ENCODE data around the gene PALLD. TPM values are rescaled to one million over a fixed set of nuclear protein-coding genes. Genes with fewer than 3 reads are reported as not detected.

Gene PALLD
- total RNA-seq, 1 experiment from 2014 or later = 166 TPM

DNA sequence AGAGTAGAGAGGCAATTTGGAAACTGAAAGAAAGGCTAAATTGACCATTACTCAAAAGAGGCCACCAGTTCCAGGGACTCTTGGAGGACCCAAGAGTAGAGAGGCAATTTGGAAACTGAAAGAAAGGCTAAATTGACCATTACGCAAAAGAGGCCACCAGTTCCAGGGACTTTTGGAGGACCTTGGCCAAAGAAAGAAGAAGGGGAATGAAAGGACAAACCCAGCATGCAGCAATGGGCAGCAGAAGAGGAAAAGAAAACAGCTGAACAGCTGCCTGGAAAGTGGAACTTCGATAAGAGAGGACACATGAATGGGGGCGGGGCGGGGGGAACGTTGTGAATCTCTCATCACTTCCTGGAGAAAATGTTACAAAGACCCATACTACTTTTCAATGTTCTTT lies 80.8 kb downstream of the PALLD start:
- H3K4me2 ChIP-seq (ENCODE audit: low read length) = no peak overlapping the region
- ChIA-PET POLR2A (no interaction called here), CTCF (no interaction called here), RAD21 (ENCODE audit: low non-redundant PET in 1 of 2, low total read pairs in 2 of 2, uncharacterized antibody in 2 of 2, unreplicated experiment in 2 of 2) (no interaction called here)
- TF ChIP-seq JUND (IDR thresholded peaks at IDR 0.05) = no peak
- no peak for TF ChIP-seq YY1 (IDR thresholded peaks at IDR 0.05; ENCODE audit: extremely low read depth, insufficient replicate concordance, low read depth, low read length)
- TF ChIP-seq SRF (IDR thresholded peaks at IDR 0.05; ENCODE audit: low read depth) = no peak
- TF ChIP-seq ZFX (IDR thresholded peaks at IDR 0.05) = no peak
- H3K9me2 ChIP-seq (ENCODE audit: insufficient read depth) = no peaks in the 10 kb centered on the region
- H3K36me3 ChIP-seq (ENCODE audit: control insufficient read depth in 1 of 2, insufficient read depth in 2 of 2, low read length in 2 of 2) = peaks cover 0 to 28% of the 10 kb centered on the region in 2 experiments; a peak in 2 of 4 replicates
- BruUV-seq (replicated peaks) = no TSS peak
- no peaks in the 10 kb centered on the region for H3K27me3 ChIP-seq (ENCODE audit: insufficient read depth, low read length)
- peaks cover 26% of the 10 kb centered on the region for H3K79me2 ChIP-seq (ENCODE audit: insufficient read depth, low read length)
- peaks cover 31 to 49% of the 10 kb centered on the region in 2 experiments for H3K4me1 ChIP-seq (ENCODE audit: control insufficient read depth in 1 of 2, insufficient read depth in 2 of 2, low read length in 2 of 2)
- no peak overlapping the region for H3K9ac ChIP-seq (ENCODE audit: low read length)
- no peak for DNase-seq (ENCODE audit: low read depth, low spot score)
- H3K4me3 ChIP-seq (replicated peaks in 1 of 2; ENCODE audit: low read depth in 1 of 2, low read length in 2 of 2) = no peak overlapping the region
- H2AFZ ChIP-seq (ENCODE audit: low read depth, low read length, poor library complexity, severe bottlenecking) = no peak overlapping the region
- no peaks in the 10 kb centered on the region for H3K9me3 ChIP-seq (ENCODE audit: control insufficient read depth in 1 of 2, insufficient read depth in 1 of 2, low read depth in 1 of 2, low read length in 2 of 2)
- no peaks in the 10 kb centered on the region for H4K20me1 ChIP-seq (ENCODE audit: insufficient read depth)
- H3K27ac ChIP-seq (ENCODE audit: low read depth, low read length) = peak overlapping the region; percentile 97
- intact Hi-C loops (cut with micrococcal nuclease) = no loop called here
- ATAC-seq = no peak

DNA sequence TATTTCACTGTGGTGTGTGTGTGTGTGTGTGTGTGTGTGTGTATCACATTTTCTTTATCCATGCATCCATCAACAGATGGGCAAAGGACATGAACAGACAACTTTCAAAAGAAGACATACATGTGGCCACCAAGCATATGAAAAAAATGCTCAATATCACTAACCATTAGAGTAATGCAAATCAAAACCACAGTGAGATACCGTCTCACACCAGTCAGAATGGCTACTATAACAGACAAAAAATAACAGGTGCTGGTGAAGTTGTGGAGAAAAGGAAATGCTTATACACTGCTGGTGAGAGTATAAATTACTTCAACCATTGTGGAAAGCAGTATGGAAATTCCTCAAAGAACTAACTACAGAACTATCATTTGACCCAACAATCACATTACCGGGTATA lies 83.4 kb downstream of the PALLD start:
- Histone ChIP-seq H3K9ac (ENCODE audit: low read length) (no peak overlapping the region), H3K9me2 (ENCODE audit: insufficient read depth) (no peaks in the 10 kb centered on the region), H4K20me1 (ENCODE audit: insufficient read depth) (no peaks in the 10 kb centered on the region), H3K79me2 (ENCODE audit: insufficient read depth, low read length) (peaks cover 34% of the 10 kb centered on the region), H2AFZ (ENCODE audit: low read depth, low read length, poor library complexity, severe bottlenecking) (no peak overlapping the region), H3K4me3 (replicated peaks in 1 of 2; ENCODE audit: low read depth in 1 of 2, low read length in 2 of 2) (no peak overlapping the region), H3K27ac (ENCODE audit: low read depth, low read length) (peak overlapping the region; percentile 11; the same call in 1 of the 2 replicates), H3K4me2 (ENCODE audit: low read length) (no peak overlapping the region), H3K4me1 (ENCODE audit: control insufficient read depth in 1 of 2, insufficient read depth in 2 of 2, low read length in 2 of 2) (peaks cover 35 to 49% of the 10 kb centered on the region in 2 experiments), H3K9me3 (ENCODE audit: control insufficient read depth in 1 of 2, insufficient read depth in 1 of 2, low read depth in 1 of 2, low read length in 2 of 2) (no peaks in the 10 kb centered on the region), H3K36me3 (ENCODE audit: control insufficient read depth in 1 of 2, insufficient read depth in 2 of 2, low read length in 2 of 2) (peaks cover 0 to 29% of the 10 kb centered on the region in 2 experiments; a peak in 2 of 4 replicates), H3K27me3 (ENCODE audit: insufficient read depth, low read length) (no peaks in the 10 kb centered on the region)
- no TSS peak for BruUV-seq (replicated peaks)
- POLR2A ChIA-PET = interaction anchor here (1.1 kb wide), 1 partner anchor 9 kb away, joined by 3 read pairs; no protein-coding TSS in a partner anchor
- CTCF ChIA-PET = no interaction called here
- RAD21 ChIA-PET (ENCODE audit: low non-redundant PET in 1 of 2, low total read pairs in 2 of 2, uncharacterized antibody in 2 of 2, unreplicated experiment in 2 of 2) = no interaction called here
- no peak for TF ChIP-seq EZH2 (IDR thresholded peaks at IDR 0.05)
- TF ChIP-seq, protein P1, sequence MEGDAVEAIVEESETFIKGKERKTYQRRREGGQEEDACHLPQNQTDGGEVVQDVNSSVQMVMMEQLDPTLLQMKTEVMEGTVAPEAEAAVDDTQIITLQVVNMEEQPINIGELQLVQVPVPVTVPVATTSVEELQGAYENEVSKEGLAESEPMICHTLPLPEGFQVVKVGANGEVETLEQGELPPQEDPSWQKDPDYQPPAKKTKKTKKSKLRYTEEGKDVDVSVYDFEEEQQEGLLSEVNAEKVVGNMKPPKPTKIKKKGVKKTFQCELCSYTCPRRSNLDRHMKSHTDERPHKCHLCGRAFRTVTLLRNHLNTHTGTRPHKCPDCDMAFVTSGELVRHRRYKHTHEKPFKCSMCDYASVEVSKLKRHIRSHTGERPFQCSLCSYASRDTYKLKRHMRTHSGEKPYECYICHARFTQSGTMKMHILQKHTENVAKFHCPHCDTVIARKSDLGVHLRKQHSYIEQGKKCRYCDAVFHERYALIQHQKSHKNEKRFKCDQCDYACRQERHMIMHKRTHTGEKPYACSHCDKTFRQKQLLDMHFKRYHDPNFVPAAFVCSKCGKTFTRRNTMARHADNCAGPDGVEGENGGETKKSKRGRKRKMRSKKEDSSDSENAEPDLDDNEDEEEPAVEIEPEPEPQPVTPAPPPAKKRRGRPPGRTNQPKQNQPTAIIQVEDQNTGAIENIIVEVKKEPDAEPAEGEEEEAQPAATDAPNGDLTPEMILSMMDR (IDR thresholded peaks at IDR 0.05 in 2 of 3, conservative IDR thresholded peaks at IDR 0.05 in 1 of 3; ENCODE audit: borderline replicate concordance in 1 of 3, insufficient read depth in 1 of 3, low read depth in 2 of 3, low read length in 2 of 3) = no peak
- no peak for TF ChIP-seq CEBPB (IDR thresholded peaks at IDR 0.05; ENCODE audit: low read depth)
- TF ChIP-seq SP1 (IDR thresholded peaks at IDR 0.05; ENCODE audit: low read depth) = no peak
- no peak for TF ChIP-seq JUND (IDR thresholded peaks at IDR 0.05)
- no peak for TF ChIP-seq POLR2A (IDR thresholded peaks at IDR 0.05; ENCODE audit: borderline replicate concordance, extremely low read depth, insufficient read depth, insufficient read length)
- TF ChIP-seq, protein P2, sequence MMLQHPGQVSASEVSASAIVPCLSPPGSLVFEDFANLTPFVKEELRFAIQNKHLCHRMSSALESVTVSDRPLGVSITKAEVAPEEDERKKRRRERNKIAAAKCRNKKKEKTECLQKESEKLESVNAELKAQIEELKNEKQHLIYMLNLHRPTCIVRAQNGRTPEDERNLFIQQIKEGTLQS (IDR thresholded peaks at IDR 0.05) = no peak
- no peak for TF ChIP-seq TCF7L2 (IDR thresholded peaks at IDR 0.05; ENCODE audit: borderline replicate concordance, extremely low read depth, insufficient read depth, insufficient read length)
- no peak for TF ChIP-seq POLR2AphosphoS5 (IDR thresholded peaks at IDR 0.05; ENCODE audit: low read depth, low read length)
- TF ChIP-seq, protein P3, sequence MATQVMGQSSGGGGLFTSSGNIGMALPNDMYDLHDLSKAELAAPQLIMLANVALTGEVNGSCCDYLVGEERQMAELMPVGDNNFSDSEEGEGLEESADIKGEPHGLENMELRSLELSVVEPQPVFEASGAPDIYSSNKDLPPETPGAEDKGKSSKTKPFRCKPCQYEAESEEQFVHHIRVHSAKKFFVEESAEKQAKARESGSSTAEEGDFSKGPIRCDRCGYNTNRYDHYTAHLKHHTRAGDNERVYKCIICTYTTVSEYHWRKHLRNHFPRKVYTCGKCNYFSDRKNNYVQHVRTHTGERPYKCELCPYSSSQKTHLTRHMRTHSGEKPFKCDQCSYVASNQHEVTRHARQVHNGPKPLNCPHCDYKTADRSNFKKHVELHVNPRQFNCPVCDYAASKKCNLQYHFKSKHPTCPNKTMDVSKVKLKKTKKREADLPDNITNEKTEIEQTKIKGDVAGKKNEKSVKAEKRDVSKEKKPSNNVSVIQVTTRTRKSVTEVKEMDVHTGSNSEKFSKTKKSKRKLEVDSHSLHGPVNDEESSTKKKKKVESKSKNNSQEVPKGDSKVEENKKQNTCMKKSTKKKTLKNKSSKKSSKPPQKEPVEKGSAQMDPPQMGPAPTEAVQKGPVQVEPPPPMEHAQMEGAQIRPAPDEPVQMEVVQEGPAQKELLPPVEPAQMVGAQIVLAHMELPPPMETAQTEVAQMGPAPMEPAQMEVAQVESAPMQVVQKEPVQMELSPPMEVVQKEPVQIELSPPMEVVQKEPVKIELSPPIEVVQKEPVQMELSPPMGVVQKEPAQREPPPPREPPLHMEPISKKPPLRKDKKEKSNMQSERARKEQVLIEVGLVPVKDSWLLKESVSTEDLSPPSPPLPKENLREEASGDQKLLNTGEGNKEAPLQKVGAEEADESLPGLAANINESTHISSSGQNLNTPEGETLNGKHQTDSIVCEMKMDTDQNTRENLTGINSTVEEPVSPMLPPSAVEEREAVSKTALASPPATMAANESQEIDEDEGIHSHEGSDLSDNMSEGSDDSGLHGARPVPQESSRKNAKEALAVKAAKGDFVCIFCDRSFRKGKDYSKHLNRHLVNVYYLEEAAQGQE (IDR thresholded peaks at IDR 0.05; ENCODE audit: low read depth) = no peak
- DNase-seq (ENCODE audit: low read depth, low spot score) (no peak), ATAC-seq (no peak)
- intact Hi-C loops (cut with micrococcal nuclease) = no loop called here
